Muscle of arm (tissue), 12 donors: ENCODE measurements around the gene INPP5A. TPM values are rescaled to one million over a fixed set of nuclear protein-coding genes. Genes with fewer than 3 reads are reported as not detected.
"Not testable (repeated sequence)": the region's sequence is repeated elsewhere in the genome, so short reads cannot be mapped to it uniquely, and the experiment has no call there.

Experiments
- DNase-seq: peaks from one replicate; pipeline ENCODE4 v3.0.0-alpha.2; 2013
- polyA plus RNA-seq, 12 donors: library from polyadenylated mRNA; unstranded; fragments of 120-200 nt; gene quantifications; one replicate each; pipeline ENCODE4 v1.2.1, GENCODE V29; 2013; ENCODE audit not compliant: insufficient read length in 12 of 12

Gene INPP5A
- polyA plus RNA-seq, 12 donors = 22.2 to 59.4 (median 43.8) TPM; not detected in 1

- no peak for DNase-seq
Measured at GRCh38 chr10:132670546-132671227, 133.1 kb downstream of the INPP5A start.

- DNase-seq = no peak
Measured at GRCh38 chr10:132671228-132672154, 133.9 kb downstream of the INPP5A start.

- not testable (repeated sequence) for DNase-seq
Measured at GRCh38 chr10:132673746-132674145, 136.2 kb downstream of the INPP5A start.

DNA sequence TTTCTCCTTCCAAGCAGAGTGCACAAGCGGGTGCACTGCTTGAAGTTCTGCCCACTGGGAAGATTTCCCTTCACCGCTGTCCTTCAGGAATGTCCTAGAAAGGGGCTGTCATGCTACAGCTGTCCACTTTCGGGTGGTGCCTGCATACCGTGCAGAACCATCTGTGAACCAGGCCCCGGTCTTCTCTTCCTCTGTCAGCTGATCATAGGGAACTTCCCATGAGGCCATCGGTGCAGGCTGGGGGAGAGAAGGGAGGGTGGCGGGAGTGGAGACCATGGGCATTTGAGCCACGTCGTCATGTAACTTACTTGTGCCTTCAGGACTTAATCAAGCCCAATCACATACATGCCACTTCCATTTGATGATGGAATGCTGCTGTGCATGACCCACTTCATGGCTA is 136.7 kb downstream of the INPP5A start:
- no peak for DNase-seq

DNA sequence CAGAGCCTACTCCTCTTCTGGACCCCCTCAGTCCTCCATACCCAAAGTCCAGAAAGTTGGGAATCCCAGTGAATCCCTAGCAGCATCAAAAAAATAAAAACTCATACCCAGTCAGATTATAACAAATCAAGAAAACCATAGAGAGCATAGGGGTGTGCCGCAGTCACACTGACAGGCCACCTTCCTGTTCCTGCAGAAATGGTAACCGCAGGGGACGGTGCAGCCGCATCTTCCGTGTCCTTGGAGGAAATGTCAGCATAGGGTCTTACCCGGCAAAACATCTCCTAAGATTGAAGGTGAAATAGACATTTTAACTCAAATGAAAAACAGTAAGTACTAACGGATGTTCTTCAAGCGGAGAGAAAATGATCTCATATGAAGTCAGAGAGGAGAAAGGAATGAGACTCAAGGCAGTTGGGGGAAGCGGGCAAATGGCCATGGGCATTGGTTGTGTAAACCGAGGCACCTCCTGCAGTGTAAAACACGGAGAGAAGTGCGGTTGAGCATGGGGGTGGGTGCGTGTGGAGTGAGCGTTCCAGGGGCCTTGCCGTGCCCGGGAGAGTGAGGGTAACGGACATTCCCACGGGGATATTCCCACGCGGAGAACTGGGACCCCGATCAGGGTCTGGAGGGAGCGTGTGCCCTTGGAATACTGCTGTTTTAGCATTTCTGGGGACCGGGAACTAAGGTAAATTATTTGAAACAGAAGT is 137.6 kb downstream of the INPP5A start:
- DNase-seq = no peak

GRCh38 chr10:132676193-132676891 is 138.8 kb downstream of the INPP5A start:
- no peak for DNase-seq

GRCh38 chr10:132677096-132677472 is 139.5 kb downstream of the INPP5A start:
- no peak for DNase-seq

GRCh38 chr10:132677473-132678227 is 140.1 kb downstream of the INPP5A start:
- DNase-seq = no peak

- no peak for DNase-seq
Measured at GRCh38 chr10:132678436-132679216, 141.0 kb downstream of the INPP5A start.

GRCh38 chr10:132679217-132679595 is 141.6 kb downstream of the INPP5A start:
- no peak for DNase-seq

DNA sequence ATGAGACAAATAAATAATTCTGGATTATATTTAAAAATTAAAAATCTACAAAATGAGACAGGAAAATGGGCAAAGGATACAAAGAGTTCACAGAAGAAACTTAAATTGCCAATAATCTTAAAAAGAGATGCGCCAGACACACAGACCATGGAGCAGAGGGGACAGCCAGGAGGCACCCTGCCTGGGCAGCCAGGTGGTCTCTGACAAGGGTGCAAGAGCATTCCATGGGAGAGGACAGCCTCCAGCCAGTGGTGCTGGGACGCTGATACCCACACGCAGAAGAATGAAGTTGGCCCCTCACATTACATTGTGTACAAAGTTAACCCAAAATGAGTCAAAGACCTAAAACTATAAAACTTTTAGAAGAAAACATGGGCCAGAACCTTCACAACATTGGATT is 142.1 kb downstream of the INPP5A start:
- DNase-seq = no peak

- not testable (repeated sequence) for DNase-seq
Measured at GRCh38 chr10:132680741-132681140, 143.2 kb downstream of the INPP5A start.

DNA sequence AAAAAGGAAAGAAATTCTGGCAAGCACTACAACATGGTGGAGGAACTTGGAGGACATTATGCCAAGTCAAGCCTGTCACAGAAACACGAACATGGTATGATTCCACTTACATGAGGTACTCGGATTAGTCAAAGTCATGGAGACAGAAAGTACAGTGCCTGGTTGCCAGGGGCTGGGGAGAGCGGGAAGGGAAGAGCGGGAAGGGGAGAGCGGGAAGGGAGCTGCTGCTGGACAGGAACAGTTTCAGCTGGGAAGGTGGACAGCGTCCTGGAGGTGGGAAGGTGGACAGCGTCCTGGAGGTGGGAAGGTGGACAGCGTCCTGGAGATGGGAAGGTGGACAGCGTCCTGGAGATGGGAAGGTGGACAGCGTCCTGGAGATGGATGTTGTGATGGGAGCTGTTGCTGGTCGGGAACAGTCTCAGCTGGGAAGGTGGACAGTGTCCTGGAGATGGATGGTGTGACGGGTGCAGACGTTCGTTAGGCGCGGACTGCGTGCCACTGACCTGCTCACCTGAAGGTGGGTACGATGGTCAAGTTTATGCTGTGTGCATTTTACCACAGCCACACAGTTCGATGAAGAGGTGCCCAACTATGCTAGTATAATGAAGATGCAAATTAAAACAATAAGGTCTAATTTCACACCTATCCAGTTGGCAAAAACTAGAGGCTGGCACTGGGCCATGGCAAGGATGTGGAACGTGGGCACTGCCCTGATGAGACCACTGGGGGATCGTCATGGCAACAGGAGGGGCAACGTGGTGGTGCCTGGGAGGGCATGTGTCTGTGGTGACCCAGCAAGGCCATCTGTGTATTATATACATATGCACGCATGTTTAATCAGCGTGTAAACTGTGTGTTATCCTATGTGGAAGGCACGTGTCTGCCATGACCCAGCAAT is 144.5 kb downstream of the INPP5A start:
- DNase-seq = no peak

- no peak for DNase-seq
Measured at GRCh38 chr10:132684164-132684891, 146.7 kb downstream of the INPP5A start.

DNA sequence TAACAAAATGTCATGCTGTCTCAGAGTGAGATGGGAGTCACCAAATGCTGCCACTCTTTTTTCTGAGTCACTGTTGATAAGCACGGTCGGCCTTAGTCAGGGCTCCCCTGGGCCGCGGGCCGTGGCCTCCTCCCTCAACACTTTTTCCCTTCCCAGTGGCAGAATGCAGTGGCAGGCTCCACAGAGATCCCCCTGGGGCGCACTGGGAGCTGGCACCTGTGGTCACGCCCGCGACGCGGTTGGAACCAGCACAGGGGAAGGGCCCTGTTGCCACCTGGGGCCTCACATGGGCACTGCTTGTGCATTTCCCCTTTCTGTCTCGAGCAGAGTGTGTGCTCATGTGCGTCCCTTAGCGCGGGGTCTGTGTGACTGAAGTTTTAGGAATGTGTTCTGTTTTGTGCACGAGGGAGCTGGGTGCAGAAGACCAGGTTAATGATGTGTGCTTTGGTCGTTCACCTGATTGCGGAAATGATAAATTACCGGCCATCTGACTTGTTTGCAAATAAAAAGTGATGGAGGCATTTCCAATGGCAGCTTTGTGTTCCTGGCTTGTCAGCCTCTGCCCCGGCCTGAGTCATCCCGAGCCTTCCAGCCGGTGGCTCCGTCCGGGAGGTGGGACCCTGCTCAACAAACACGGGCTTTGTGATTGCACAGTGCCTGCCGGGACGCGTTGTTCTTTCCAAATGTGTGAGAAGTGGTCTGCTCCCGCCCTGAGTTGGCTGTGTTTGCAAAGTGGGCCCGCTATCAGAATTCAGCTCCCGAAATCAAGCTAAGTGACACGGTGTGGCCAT is 147.7 kb downstream of the INPP5A start:
- DNase-seq = no peak

DNA sequence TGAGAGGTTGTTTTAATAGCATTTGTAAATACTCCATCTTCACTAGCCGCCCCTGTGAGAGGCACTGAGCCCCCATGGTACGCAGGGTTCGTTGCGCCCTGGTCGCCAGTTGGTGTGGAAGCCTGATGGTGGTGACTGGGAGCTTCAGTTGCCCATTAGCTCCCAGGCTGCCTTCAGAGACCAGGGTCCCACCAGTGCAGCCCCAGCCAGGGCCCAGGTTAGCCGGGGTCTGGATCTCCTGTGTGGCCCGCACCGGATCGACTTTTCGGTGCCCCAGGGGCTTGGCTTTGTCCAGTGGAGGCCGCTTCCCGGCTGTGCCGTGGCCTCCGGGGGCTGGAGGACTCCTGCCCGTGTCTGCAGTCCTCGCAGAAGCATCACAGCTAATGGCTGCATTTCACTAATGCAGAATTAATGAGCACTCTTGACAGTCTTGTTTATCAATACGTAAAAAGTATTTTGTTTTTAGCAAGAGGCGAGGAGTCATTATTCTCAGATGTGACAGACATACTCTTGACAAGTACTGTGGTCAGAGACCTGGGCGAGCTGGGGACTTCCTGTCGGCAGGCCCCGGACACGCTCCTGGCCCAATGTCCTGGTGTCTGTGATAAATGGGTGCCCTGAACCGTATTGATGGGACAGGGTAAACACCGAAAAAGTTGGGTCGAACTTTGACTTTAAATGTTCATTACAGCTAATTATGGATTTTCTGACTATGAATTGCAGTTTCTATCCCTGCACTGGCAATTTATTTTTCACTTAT is 148.5 kb downstream of the INPP5A start:
- no peak for DNase-seq
